K562 (cell line): ENCODE measurements around the gene ERAL1. TPM values are rescaled to one million over a fixed set of nuclear protein-coding genes. Genes with fewer than 3 reads are reported as not detected.

Source experiments
- CCAR2 ChIP-seq: fragments of 200-400 bp; formaldehyde crosslinking; IDR thresholded peaks from 2 replicates; pipeline ENCODE4 v1.6.1; 2017; ENCODE audit warnings: mild to moderate bottlenecking, low read depth, low read length
- CHCHD3 ChIP-seq: fragments of 250-450 bp; sonication (Bioruptor Pico); IDR thresholded peaks from 2 replicates; pipeline ENCODE4 v2.1.2; 2022; ENCODE audit warnings: mild to moderate bottlenecking
- ELF1 ChIP-seq: fragments of 200-800 bp; sonication (Bioruptor generic); IDR thresholded peaks from 2 replicates; pipeline ENCODE4 v1.6.1; 2016; ENCODE audit warnings: missing genetic modification characterization, missing compliant biosample characterization
- ERF ChIP-seq: fragments of 450-650 bp; formaldehyde crosslinking; IDR thresholded peaks from 2 replicates; pipeline ENCODE4 v1.4.0; 2020; ENCODE audit warnings: mild to moderate bottlenecking, mixed read lengths
- ESRRA ChIP-seq: fragments of 450-650 bp; IDR thresholded peaks from 2 replicates; pipeline ENCODE4 v1.6.1; 2014; ENCODE audit warnings: low read depth, mild to moderate bottlenecking, moderate library complexity, borderline replicate concordance
- ILK ChIP-seq: fragments of 450-650 bp; IDR thresholded peaks from 2 replicates; pipeline ENCODE4 v1.6.1; 2016; ENCODE audit warnings: missing genetic modification characterization, low read depth, mild to moderate bottlenecking, missing compliant biosample characterization, moderate library complexity, borderline replicate concordance
- IRF9 ChIP-seq: fragments of 450-650 bp; IDR thresholded peaks from 2 replicates; pipeline ENCODE4 v1.6.1; 2016; ENCODE audit warnings: missing biosample characterization, missing genetic modification characterization
- NFE2L1 ChIP-seq: fragments of 450-650 bp; IDR thresholded peaks from 2 replicates; pipeline ENCODE4 v1.6.1; 2016; ENCODE audit warnings: missing genetic modification characterization, low read depth, mild to moderate bottlenecking, missing compliant biosample characterization, moderate library complexity, borderline replicate concordance
- POLR2AphosphoS5 ChIP-seq: IDR thresholded peaks from 2 replicates; pipeline ENCODE4 v1.6.1; 2011; ENCODE audit warnings: mild to moderate bottlenecking, low read depth, low read length, moderate library complexity; ENCODE audit not compliant: control insufficient read depth, insufficient read depth
- SOX6 ChIP-seq: fragments of 450-650 bp; IDR thresholded peaks from 2 replicates; pipeline ENCODE4 v1.6.1; 2014; ENCODE audit warnings: mild to moderate bottlenecking
- TRIM24 ChIP-seq, 2 experiments: fragments of 450-650 bp; IDR thresholded peaks; 2 replicates each; pipeline ENCODE4 v1.6.1; 2016
- U2AF1 ChIP-seq: fragments of 200-400 bp; formaldehyde crosslinking; optimal IDR thresholded peaks from 2 replicates; pipeline ENCODE3; 2017; ENCODE audit warnings: mild to moderate bottlenecking, low read depth, low read length, moderate library complexity
- ZNF140 ChIP-seq: fragments of 250-450 bp; sonication (Bioruptor Pico); IDR thresholded peaks from 2 replicates; pipeline ENCODE4 v1.8.0; 2021; ENCODE audit warnings: moderate library complexity, mild to moderate bottlenecking, inconsistent platforms
- ZNF143 ChIP-seq: sonication (generic); formaldehyde crosslinking; IDR thresholded peaks from 2 replicates; pipeline ENCODE4 v1.9.0; 2022; ENCODE audit warnings: mild to moderate bottlenecking, missing genetic modification reagents
- polyA plus RNA-seq, 8 experiments: library from polyadenylated mRNA; depleted of rRNA in 4 of 8; stranded (reverse) in 5 of 8; unstranded in 3 of 8; fragments of >200 nt; fragmentation: Nextera tagmentation in 2 of 8; fragmentation: Illumina TruSeq in 1 of 8; extraction: Ambion mirVana in 2 of 8; extraction: Trizol in 1 of 8; gene quantifications; 2 replicates each; pipeline versions ENCODE4 v1.2.1 to v1.2.3, GENCODE V29; 2011 to 2014; ENCODE audit warnings: inconsistent platforms in 1 of 8, missing spikeins in 1 of 8
- total RNA-seq, 7 experiments: library from RNA; depleted of rRNA in 6 of 7; stranded (reverse); fragments of >200 nt in 6 of 7; fragmentation: Illumina TruSeq in 2 of 7; extraction: Trizol in 2 of 7; gene quantifications; 2 replicates each; pipeline versions ENCODE4 v1.2.1 to v1.2.3, GENCODE V29; 2011 to 2021; ENCODE audit warnings: low replicate concordance in 1 of 7
- TF ChIP-seq, protein P1 (sequence below): fragments of 450-650 bp; IDR thresholded peaks from 2 replicates; pipeline ENCODE4 v1.6.1; 2017; ENCODE audit warnings: antibody characterized with exemption, mild to moderate bottlenecking
- TF ChIP-seq, protein P2 (sequence below): IDR thresholded peaks from 2 replicates; pipeline ENCODE4 v1.6.1; 2014; ENCODE audit warnings: antibody characterized with exemption
- TF ChIP-seq, protein P3 (sequence below): fragments of 250-450 bp; sonication (Bioruptor Pico); IDR thresholded peaks from 2 replicates; pipeline ENCODE4 v1.8.0; 2022; ENCODE audit warnings: moderate library complexity, mild to moderate bottlenecking, inconsistent platforms

Gene ERAL1
- total and polyA plus RNA-seq, 9 of the 15 experiments (the other 6 are each of a cell fraction or from before 2014, with no cell fraction given), result 37.5 to 351 (median 106) TPM

DNA sequence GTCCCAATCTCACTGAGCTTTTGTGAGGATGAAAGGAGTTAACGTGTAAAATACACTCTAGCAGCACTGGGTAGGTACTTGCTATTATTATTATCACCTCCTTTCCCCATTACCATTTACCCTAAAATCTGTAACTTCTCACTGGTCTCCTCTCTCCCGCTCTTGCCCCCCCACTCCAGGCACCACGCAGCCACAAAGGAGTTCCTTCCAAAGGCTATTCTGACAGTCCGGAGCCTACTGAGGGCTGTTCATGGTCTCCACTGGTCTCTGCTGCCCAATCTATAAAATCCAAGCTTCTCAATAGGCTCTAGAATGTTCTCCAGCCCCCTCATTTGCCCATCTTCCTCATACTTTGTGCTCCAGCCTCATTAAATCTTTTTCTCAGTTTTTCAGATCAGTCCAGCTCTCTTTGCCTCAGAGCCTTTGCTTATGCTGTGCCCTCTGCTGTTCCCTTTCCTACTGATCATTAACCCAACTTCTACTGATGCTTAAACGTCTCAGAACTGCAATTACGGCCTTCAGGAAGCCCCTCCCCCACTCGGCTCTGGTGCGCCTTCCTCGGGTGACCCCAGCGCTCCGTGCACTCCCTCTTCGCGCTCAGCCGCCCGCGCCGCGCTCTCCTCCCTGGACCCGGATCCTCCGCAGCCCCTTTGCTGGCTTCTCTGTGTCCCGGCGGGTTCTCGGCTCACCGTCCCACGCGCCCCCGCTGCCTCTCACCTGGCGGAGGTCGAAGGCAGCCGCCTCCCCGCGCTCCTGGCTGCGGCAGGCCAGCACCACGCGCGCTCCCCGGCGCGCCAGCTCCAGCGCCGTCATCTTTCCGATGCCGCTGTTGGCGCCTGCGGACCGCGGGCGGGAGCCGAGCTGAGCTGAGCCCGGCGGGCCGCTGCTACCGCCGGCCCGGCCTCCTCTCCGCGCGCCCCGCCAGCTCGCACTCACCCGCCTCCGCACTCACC lies 47.3 kb downstream of the ERAL1 start (continued):
- no peak for TF ChIP-seq CCAR2
- TF ChIP-seq ZNF143 (CRISPR knock-in tag), result 0 out of 2 replicates have a peak, but pooled peaks have one; percentile 10
- TF ChIP-seq U2AF1, result no peak
- TF ChIP-seq ERF (CRISPR knock-in tag), result no peak
- no peak for TF ChIP-seq SOX6
- no peak for TF ChIP-seq TRIM24 (IDR thresholded peaks at IDR 0.05)
- no peak for TF ChIP-seq NFE2L1 (tag)
- TF ChIP-seq ZNF140 (CRISPR knock-in tag), result no peak
- TF ChIP-seq CHCHD3 (CRISPR knock-in tag), result no peak
- no peak for TF ChIP-seq POLR2AphosphoS5
- TF ChIP-seq, protein P1, sequence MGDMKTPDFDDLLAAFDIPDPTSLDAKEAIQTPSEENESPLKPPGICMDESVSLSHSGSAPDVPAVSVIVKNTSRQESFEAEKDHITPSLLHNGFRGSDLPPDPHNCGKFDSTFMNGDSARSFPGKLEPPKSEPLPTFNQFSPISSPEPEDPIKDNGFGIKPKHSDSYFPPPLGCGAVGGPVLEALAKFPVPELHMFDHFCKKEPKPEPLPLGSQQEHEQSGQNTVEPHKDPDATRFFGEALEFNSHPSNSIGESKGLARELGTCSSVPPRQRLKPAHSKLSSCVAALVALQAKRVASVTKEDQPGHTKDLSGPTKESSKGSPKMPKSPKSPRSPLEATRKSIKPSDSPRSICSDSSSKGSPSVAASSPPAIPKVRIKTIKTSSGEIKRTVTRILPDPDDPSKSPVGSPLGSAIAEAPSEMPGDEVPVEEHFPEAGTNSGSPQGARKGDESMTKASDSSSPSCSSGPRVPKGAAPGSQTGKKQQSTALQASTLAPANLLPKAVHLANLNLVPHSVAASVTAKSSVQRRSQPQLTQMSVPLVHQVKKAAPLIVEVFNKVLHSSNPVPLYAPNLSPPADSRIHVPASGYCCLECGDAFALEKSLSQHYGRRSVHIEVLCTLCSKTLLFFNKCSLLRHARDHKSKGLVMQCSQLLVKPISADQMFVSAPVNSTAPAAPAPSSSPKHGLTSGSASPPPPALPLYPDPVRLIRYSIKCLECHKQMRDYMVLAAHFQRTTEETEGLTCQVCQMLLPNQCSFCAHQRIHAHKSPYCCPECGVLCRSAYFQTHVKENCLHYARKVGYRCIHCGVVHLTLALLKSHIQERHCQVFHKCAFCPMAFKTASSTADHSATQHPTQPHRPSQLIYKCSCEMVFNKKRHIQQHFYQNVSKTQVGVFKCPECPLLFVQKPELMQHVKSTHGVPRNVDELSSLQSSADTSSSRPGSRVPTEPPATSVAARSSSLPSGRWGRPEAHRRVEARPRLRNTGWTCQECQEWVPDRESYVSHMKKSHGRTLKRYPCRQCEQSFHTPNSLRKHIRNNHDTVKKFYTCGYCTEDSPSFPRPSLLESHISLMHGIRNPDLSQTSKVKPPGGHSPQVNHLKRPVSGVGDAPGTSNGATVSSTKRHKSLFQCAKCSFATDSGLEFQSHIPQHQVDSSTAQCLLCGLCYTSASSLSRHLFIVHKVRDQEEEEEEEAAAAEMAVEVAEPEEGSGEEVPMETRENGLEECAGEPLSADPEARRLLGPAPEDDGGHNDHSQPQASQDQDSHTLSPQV, result no peak
- no peak for TF ChIP-seq IRF9 (tag)
- no peak for TF ChIP-seq ELF1
- TF ChIP-seq ILK (tag), result no peak
- TF ChIP-seq ESRRA, result no peak; the same call in 1 of the 2 replicates
- TF ChIP-seq, protein P2, sequence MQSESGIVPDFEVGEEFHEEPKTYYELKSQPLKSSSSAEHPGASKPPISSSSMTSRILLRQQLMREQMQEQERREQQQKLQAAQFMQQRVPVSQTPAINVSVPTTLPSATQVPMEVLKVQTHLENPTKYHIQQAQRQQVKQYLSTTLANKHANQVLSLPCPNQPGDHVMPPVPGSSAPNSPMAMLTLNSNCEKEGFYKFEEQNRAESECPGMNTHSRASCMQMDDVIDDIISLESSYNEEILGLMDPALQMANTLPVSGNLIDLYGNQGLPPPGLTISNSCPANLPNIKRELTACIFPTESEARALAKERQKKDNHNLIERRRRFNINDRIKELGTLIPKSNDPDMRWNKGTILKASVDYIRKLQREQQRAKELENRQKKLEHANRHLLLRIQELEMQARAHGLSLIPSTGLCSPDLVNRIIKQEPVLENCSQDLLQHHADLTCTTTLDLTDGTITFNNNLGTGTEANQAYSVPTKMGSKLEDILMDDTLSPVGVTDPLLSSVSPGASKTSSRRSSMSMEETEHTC, result no peak
- TF ChIP-seq, protein P3, sequence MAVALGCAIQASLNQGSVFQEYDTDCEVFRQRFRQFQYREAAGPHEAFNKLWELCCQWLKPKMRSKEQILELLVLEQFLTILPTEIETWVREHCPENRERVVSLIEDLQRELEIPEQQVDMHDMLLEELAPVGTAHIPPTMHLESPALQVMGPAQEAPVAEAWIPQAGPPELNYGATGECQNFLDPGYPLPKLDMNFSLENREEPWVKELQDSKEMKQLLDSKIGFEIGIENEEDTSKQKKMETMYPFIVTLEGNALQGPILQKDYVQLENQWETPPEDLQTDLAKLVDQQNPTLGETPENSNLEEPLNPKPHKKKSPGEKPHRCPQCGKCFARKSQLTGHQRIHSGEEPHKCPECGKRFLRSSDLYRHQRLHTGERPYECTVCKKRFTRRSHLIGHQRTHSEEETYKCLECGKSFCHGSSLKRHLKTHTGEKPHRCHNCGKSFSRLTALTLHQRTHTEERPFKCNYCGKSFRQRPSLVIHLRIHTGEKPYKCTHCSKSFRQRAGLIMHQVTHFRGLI, result no peak
